Mucosa of descending colon (tissue), 3 donors: Measurements from ENCODE around the gene VRK1. TPM values are rescaled to one million over a fixed set of nuclear protein-coding genes. Genes with fewer than 3 reads are reported as not detected.
A peak's percentile ranks its signal among the peaks of the same experiment; 100 is the strongest.

ENCODE experiments used
- ATAC-seq: fragments of 200-7000 bp; cut with Tn5 transposase; one replicate; pipeline ENCODE4 v1.9.1; 2020; ENCODE audit warnings: mild to moderate bottlenecking, moderate library complexity
- DNase-seq, 3 donors: peaks; one replicate each; pipeline ENCODE4 v3.0.0-alpha.2; 2020
- H3K36me3 ChIP-seq: fragments of 200-600 bp; one replicate; pipeline ENCODE4 v1.8.0; 2021; ENCODE audit warnings: low read depth, mild to moderate bottlenecking
- H3K4me1 ChIP-seq: fragments of 200-600 bp; one replicate; pipeline ENCODE4 v1.8.0; 2021; ENCODE audit warnings: low read depth, mild to moderate bottlenecking
- H3K4me3 ChIP-seq: fragments of 200-600 bp; one replicate; pipeline ENCODE4 v1.8.0; 2021; ENCODE audit warnings: mild to moderate bottlenecking
- H3K9me3 ChIP-seq: fragments of 200-600 bp; one replicate; pipeline ENCODE4 v1.8.0; 2021; ENCODE audit warnings: mild to moderate bottlenecking
- intact Hi-C, 2 donors: fragments of 100-400 bp; cut with DNase I in 1 of 2; cut with micrococcal nuclease in 1 of 2; formaldehyde crosslinking; loops; one replicate each; pipeline versions ENCODE4 v1.11.0 to v1.11.1; 2022; cut with DNase I, micrococcal nuclease
- total RNA-seq, 3 donors: library from RNA; stranded (reverse); fragmentation: NEBNext Ultra II Directional in 2 of 3; extraction: Animal tissue kit (Norgen Biotek cat#: 25700) in 2 of 3; gene quantifications; one replicate each; pipeline versions ENCODE4 v1.2.1 to v1.2.4, GENCODE V29; 2021 to 2023
- TF ChIP-seq, protein P1 (sequence below): fragments of 200-600 bp; IDR thresholded peaks from one replicate; pipeline ENCODE4 v1.8.0; 2022; ENCODE audit warnings: antibody characterized with exemption, mild to moderate bottlenecking
- donor health status: DM: no; HTN: no; CAD: no; lungs with moderate emphysema.
- donor health status: DM: no; HTN: no; CAD: no.
- donor health status: DM: no; HTN: yes; CAD: no.

Gene VRK1
- total RNA-seq, 3 donors from 2014 or later: 15.3 to 19.8 (median 19.4) TPM

- DNase-seq: no peak
- no peak for ATAC-seq
- H3K9me3 ChIP-seq: no peaks in the 10 kb centered on the region
- no peak overlapping the region for H3K4me3 ChIP-seq
- intact Hi-C loops: no loop called here
- TF ChIP-seq, protein P1, sequence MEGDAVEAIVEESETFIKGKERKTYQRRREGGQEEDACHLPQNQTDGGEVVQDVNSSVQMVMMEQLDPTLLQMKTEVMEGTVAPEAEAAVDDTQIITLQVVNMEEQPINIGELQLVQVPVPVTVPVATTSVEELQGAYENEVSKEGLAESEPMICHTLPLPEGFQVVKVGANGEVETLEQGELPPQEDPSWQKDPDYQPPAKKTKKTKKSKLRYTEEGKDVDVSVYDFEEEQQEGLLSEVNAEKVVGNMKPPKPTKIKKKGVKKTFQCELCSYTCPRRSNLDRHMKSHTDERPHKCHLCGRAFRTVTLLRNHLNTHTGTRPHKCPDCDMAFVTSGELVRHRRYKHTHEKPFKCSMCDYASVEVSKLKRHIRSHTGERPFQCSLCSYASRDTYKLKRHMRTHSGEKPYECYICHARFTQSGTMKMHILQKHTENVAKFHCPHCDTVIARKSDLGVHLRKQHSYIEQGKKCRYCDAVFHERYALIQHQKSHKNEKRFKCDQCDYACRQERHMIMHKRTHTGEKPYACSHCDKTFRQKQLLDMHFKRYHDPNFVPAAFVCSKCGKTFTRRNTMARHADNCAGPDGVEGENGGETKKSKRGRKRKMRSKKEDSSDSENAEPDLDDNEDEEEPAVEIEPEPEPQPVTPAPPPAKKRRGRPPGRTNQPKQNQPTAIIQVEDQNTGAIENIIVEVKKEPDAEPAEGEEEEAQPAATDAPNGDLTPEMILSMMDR: no peak
- peaks cover 4% of the 10 kb centered on the region for H3K4me1 ChIP-seq
- H3K36me3 ChIP-seq: no peaks in the 10 kb centered on the region
These were observed 6.8 kb downstream of the VRK1 start for GRCh38 chr14:96803958-96804357.

- ATAC-seq: no peak
- intact Hi-C loops: no loop called here
These were observed 7.7 kb downstream of the VRK1 start for GRCh38 chr14:96804895-96805294.

DNA sequence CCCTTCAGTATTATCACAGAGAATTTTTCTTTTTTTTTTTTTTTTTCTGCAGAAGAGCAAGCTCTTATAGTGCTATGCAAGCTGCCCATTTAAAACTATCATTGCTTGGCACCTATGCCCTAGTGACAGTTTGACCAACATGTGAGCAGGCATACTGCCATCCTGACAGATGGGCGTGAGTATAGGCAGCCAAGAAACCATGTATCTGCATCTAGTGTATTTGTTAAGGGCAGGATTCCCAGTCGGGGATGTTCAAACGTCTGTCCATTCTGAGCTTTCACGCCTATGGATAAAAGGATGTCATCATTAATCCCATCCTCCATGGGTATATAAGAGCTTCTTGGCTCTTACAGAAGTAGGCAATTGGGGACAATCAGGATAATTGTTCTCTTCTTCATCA is 8.8 kb downstream of the VRK1 start:
- DNase-seq (peak in 2 of 3 donors; percentile 48 to 84), ATAC-seq (peak; percentile 91)
- TF ChIP-seq, protein P1: no peak
- intact Hi-C loops: no loop called here
- no peak overlapping the region for H3K4me3 ChIP-seq
- no peaks in the 10 kb centered on the region for H3K36me3 ChIP-seq
- H3K9me3 ChIP-seq: no peaks in the 10 kb centered on the region
- peaks cover 4% of the 10 kb centered on the region for H3K4me1 ChIP-seq

More at GRCh38 chr14:96804895-96805294, 7.7 kb downstream of the VRK1 start:
- TF ChIP-seq, protein P1: no peak
- no peaks in the 10 kb centered on the region for H3K36me3 ChIP-seq
- no peak overlapping the region for H3K4me3 ChIP-seq
- no peak for DNase-seq
- no peaks in the 10 kb centered on the region for H3K9me3 ChIP-seq
- peaks cover 4% of the 10 kb centered on the region for H3K4me1 ChIP-seq

- intact Hi-C loops: no loop called here
- ATAC-seq: no peak
- Histone ChIP-seq H3K4me3 (no peak overlapping the region), H3K9me3 (no peaks in the 10 kb centered on the region), H3K36me3 (no peaks in the 10 kb centered on the region), H3K4me1 (peaks cover 4% of the 10 kb centered on the region)
- DNase-seq: no peak
- TF ChIP-seq, protein P1: no peak
These were observed 9.7 kb downstream of the VRK1 start for GRCh38 chr14:96806836-96807235.

DNA sequence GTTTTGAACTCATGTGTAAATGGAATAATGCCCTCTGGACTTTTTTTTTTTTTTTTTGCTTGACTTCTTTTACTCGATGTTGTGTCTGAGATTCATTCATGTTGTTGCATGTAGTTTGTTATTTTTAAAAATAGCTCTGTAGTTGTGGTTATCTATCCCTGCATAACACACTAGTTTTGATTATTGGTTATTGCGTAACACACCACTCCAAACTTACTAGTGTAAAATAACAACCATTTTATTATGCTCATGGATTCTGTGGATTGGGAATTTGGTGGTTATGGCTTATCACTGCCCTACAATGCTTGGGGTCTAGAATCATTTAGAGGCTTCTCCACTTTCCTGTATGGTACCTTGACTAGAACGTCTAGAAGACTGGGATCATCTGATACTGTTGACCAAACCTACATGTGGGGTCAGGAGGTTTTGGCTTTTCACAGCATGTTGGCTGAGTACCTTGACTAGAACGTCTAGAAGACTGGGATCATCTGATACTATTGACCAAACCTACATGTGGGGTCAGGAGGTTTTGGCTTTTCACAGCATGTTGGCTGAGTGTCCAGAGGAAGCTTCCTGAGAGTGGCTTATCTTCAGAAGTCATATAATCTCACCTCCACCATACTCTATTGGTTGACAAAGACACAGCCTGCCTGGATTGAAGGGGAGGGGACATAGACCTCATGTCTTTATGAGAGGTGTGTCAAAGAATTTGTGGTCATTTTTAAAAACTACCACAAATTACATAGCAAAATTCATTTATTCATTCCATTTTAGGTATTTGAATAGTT is 11.6 kb downstream of the VRK1 start:
- DNase-seq (no peak), ATAC-seq (no peak)
- Histone ChIP-seq H3K9me3 (no peaks in the 10 kb centered on the region), H3K36me3 (no peaks in the 10 kb centered on the region), H3K4me3 (no peak overlapping the region), H3K4me1 (peaks cover 4% of the 10 kb centered on the region)
- TF ChIP-seq, protein P1: no peak
- intact Hi-C loops: no loop called here
